Nephron (organoid): Measurements from ENCODE around the gene CLDN19.
A peak's percentile ranks its signal among the peaks of the same experiment; 100 is the strongest.

ENCODE experiments used
- H3K27ac Mint-ChIP-seq, 3 experiments: 2 replicates each; pipeline ENCODE4 v1.8.0; 2020; ENCODE audit warnings: mixed read lengths in 3 of 3, mild to moderate bottlenecking in 2 of 3, moderate library complexity in 1 of 3
- H3K27me3 Mint-ChIP-seq: 2 replicates; pipeline ENCODE4 v1.8.0; 2021; ENCODE audit warnings: low read depth, mild to moderate bottlenecking, moderate library complexity, mixed read lengths
- H3K36me3 Mint-ChIP-seq: 2 replicates; pipeline ENCODE4 v1.8.0; 2020; ENCODE audit warnings: low read depth, mixed read lengths
- H3K4me1 Mint-ChIP-seq: 2 replicates; pipeline ENCODE4 v1.8.0; 2020; ENCODE audit warnings: mixed read lengths
- H3K4me3 Mint-ChIP-seq, 3 experiments: 2 replicates each; pipeline ENCODE4 v1.8.0; 2020; ENCODE audit warnings: mild to moderate bottlenecking in 3 of 3, mixed read lengths in 3 of 3, moderate library complexity in 2 of 3
- H3K9me3 Mint-ChIP-seq: 2 replicates; pipeline ENCODE4 v1.8.0; 2020; ENCODE audit warnings: mixed read lengths
- CTCF ChIP-seq, 3 experiments: fragments of 200-600 bp; sonication (generic); IDR thresholded peaks; one replicate each; pipeline ENCODE4 v1.5.0; 2021; ENCODE audit warnings: antibody characterized with exemption in 3 of 3; ENCODE audit not compliant: unreplicated experiment in 3 of 3

The CLDN19 gene

GRCh38 chr1:42689912-42690311, 50.1 kb downstream of the CLDN19 start:
- H3K36me3 Mint-ChIP-seq: peaks cover 33% of the 10 kb centered on the region
- H3K4me1 Mint-ChIP-seq: peaks cover 75% of the 10 kb centered on the region
- H3K27me3 Mint-ChIP-seq: no peaks in the 10 kb centered on the region
- TF ChIP-seq CTCF (IDR thresholded peaks at IDR 0.05; ENCODE audit: unreplicated experiment in 3 of 3): no peak
- no peak overlapping the region for H3K4me3 Mint-ChIP-seq
- H3K9me3 Mint-ChIP-seq: no peaks in the 10 kb centered on the region
- peak overlapping the region in 1 of 3 experiments; percentile 34 for H3K27ac Mint-ChIP-seq

GRCh38 chr1:42686418-42686817, 53.6 kb downstream of the CLDN19 start:
- H3K4me1 Mint-ChIP-seq: peaks cover 79% of the 10 kb centered on the region
- no peak for TF ChIP-seq CTCF (IDR thresholded peaks at IDR 0.05; ENCODE audit: unreplicated experiment in 3 of 3)
- H3K27me3 Mint-ChIP-seq: no peaks in the 10 kb centered on the region
- H3K36me3 Mint-ChIP-seq: peaks cover 26% of the 10 kb centered on the region
- no peaks in the 10 kb centered on the region for H3K9me3 Mint-ChIP-seq
- no peak overlapping the region for H3K27ac Mint-ChIP-seq
- H3K4me3 Mint-ChIP-seq: peak overlapping the region in 2 of 3 experiments; percentile 32 to 65

- H3K9me3 Mint-ChIP-seq: no peaks in the 10 kb centered on the region
- H3K4me1 Mint-ChIP-seq: peaks cover 76% of the 10 kb centered on the region
- peak overlapping the region; percentile 87 to 95 (median 90) for H3K27ac Mint-ChIP-seq
- peak overlapping the region; percentile 94 to 100 (median 97) for H3K4me3 Mint-ChIP-seq
- peaks cover 26% of the 10 kb centered on the region for H3K36me3 Mint-ChIP-seq
- no peaks in the 10 kb centered on the region for H3K27me3 Mint-ChIP-seq
- TF ChIP-seq CTCF (IDR thresholded peaks at IDR 0.05; ENCODE audit: unreplicated experiment in 3 of 3): no peak
Measured at GRCh38 chr1:42684139-42684538, 55.9 kb downstream of the CLDN19 start.
